HG03045 (cell line): ENCODE data around the gene CDC14A.

Source experiments
- ATAC-seq: cut with Tn5 transposase; IDR thresholded peaks from one replicate; pipeline ENCODE4 v1.9.1; 2021; ENCODE audit warnings: mild to moderate bottlenecking, moderate library complexity; ENCODE audit not compliant: unreplicated experiment

The CDC14A gene

GRCh38 chr1:100524355-100524754 is 172.0 kb downstream of the CDC14A start:
- no peak for ATAC-seq

GRCh38 chr1:100526894-100527293 is 174.6 kb downstream of the CDC14A start:
- no peak for ATAC-seq

- no peak for ATAC-seq
These were observed 176.6 kb downstream of the CDC14A start for GRCh38 chr1:100528871-100529270.

GRCh38 chr1:100530141-100530540 is 177.8 kb downstream of the CDC14A start:
- ATAC-seq, result no peak

- peak; percentile 87 for ATAC-seq
These were observed 178.7 kb downstream of the CDC14A start for GRCh38 chr1:100530880-100531487.

- no peak for ATAC-seq
These were observed 180.3 kb downstream of the CDC14A start for GRCh38 chr1:100532645-100533044.

DNA sequence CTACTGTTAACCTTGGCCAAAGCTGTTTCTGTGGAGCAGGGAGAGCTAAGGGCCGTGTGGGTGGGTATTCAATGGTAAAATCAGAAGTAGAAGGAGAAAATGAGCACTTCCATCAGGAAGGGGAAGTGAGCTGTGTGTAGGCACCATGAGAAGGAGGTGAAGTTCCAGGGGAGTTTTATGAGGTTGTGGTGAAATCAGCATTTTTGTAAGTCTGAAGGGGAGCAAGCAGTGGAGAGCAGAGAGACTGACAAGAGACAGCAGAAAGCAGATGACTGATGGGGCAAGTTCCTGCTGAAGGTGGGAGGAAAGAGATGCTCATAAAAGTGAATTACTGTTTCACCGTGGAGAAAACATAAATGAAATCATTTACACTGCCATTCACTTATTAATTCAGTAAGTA is 183.0 kb downstream of the CDC14A start:
- no peak for ATAC-seq

DNA sequence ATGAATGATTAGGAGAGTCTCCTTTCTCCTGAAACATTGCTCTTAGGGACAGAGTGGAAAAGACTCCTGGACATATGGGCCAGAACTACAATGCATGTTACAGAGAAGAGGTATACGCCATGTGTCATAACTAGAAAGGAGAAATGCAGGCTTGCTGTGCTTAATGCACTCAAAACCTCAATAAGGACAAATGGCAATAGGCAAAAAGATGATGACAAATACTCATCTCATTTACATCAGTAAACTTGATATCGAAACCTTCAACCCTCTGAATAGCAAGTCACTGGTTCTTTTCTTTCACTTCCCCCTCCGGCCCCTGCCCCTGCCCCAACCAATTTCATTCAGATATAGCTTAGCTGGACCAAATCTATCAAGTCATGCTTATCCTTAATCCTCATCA is 183.7 kb downstream of the CDC14A start:
- peak; percentile 86 for ATAC-seq

GRCh38 chr1:100538913-100539835 is 186.9 kb downstream of the CDC14A start:
- no peak for ATAC-seq

DNA sequence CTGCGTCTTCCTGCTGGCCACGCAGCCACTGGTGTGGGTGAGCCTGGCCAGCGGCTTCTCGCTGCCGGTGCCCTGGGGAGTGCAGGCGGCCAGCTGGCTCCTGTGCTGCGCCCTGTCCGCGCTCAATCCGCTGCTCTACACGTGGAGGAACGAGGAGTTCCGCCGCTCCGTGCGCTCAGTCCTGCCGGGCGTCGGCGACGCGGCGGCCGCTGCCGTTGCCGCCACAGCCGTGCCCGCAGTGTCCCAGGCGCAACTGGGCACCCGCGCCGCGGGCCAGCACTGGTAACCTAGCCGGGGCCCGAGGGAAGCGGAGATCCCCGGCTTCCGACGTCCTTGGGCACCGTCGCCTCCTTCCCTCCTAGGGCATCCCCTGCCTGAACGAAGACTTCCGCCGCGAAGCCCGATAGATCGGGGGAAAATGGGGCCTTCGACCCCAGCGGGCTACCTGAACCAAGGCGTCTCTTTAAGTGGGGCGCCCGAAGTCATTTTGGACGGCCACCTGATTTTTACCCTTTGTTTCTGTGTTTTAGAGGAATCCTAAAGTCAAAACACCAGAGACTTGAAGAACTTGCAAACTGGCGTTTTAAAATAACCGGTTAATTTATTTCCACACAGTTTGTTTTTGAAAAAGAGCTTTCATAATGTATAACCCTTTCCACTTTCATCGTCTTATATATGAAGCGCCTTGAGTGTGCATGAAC is 187.7 kb downstream of the CDC14A start:
- no peak for ATAC-seq

- ATAC-seq, result no peak
These were observed 190.0 kb downstream of the CDC14A start for GRCh38 chr1:100542285-100542684.

GRCh38 chr1:100543640-100544039 is 191.3 kb downstream of the CDC14A start:
- ATAC-seq, result no peak

GRCh38 chr1:100544791-100545190 is 192.5 kb downstream of the CDC14A start:
- ATAC-seq, result no peak

GRCh38 chr1:100545855-100546254 is 193.5 kb downstream of the CDC14A start:
- ATAC-seq, result no peak

GRCh38 chr1:100552031-100552430 is 199.7 kb downstream of the CDC14A start:
- no peak for ATAC-seq

DNA sequence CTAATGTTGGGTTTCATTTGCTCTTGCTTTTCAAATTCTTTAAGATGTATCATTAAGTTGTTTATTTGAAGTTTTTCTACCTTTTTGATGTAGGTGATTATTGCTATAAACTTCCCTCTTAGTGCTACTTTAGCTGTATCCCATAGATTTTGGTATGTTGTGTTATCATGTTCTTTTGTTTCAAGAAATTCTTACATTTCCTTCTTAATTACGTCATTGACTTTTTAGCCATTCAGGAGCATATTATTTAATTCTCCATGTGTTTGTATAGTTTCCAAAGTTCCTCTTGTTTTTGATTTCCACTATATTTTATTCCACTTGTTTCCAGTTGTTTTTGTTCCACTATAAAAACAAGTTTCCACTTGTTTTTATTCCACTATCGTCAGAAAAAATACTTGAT is 200.6 kb downstream of the CDC14A start:
- ATAC-seq, result no peak

DNA sequence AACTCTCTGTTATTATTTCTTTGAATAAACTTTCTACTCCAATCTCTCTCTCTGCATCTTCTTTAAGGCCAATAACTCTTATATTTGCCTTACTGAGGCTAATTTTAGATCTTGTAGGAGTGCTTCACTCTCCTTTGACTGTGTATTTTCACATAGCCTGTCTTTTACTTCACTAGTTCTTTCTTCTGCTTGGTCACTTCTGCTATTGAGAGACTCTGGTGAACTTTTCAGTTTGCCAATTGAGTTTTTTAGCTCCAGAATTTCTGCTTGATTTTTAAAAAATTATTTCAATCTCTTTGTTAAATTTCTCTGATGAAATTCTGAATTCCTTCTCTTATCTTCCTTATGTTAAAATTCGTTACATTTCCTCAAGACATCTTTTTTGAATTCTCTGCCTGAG is 203.9 kb downstream of the CDC14A start:
- no peak for ATAC-seq

- no peak for ATAC-seq
These were observed 204.8 kb downstream of the CDC14A start for GRCh38 chr1:100556925-100557605.

DNA sequence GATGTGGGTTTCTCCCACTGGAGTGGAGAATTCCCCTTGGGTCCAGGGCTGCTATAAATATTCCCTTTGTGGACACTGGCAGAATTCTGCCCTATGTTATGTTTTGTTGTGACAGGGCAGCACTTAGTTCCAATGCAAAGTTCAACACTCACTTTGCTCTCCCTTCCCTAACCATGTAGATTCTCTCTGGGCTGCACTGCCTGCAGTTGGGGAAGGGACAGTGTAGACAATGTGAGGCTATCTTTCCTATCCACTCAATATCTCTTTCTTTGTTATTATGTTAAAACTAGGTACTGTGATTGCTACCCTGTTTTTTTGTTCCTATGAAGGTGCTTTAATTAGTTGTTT is 205.3 kb downstream of the CDC14A start:
- no peak for ATAC-seq

GRCh38 chr1:100565533-100565932 is 213.2 kb downstream of the CDC14A start:
- no peak for ATAC-seq
